ENCODE measurements around the gene C3AR1.
"Not testable (repeated sequence)": the region's sequence is repeated elsewhere in the genome, so short reads cannot be mapped to it uniquely, and the experiment has no call there.

C3AR1 gene

DNA sequence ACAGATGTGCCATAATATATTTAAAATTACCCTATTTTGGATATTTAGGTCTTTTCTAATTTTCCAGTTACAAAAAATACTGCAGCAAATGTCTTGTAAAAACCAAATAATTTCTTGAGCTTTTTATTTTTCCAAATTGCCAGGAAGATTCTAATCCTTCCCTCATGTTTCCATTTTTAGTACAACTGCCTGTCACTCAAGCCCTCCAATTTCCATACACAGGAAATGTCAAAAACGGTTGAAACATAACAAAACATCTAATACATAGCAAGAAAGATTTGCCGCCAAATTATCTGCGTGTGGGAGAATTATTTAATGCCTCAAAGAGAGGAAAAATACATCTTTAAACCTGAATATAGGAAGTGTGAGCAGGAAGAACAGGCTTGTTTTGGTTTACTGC lies 36.0 kb downstream of the C3AR1 start:
- no peak for DNase-seq (ENCODE audit: low read depth, low spot score)
- Histone ChIP-seq H3K9me3 (ENCODE audit: low read depth, low read length) (no peaks in the 10 kb centered on the region), H3K9ac (ENCODE audit: insufficient read length) (no peak overlapping the region), H3K27ac (no peak overlapping the region), H3K4me3 (no peak overlapping the region), H3K36me3 (ENCODE audit: insufficient read depth, low read length) (no peaks in the 10 kb centered on the region)
- TF ChIP-seq FOXP2 (optimal IDR thresholded peaks at IDR 0.05; ENCODE audit: control extremely low read depth, extremely low read length, insufficient read depth) (no peak), EZH2 (IDR thresholded peaks at IDR 0.05) (no peak), POLR2AphosphoS5 (IDR thresholded peaks at IDR 0.05; ENCODE audit: borderline replicate concordance, low read depth, low read length) (no peak)

- H3K4me3 ChIP-seq = no peak overlapping the region
- no peak overlapping the region for H3K27ac ChIP-seq
- no peaks in the 10 kb centered on the region for H3K9me3 ChIP-seq (ENCODE audit: low read depth, low read length)
- no peak for DNase-seq (ENCODE audit: low read depth, low spot score)
- TF ChIP-seq FOXP2 (optimal IDR thresholded peaks at IDR 0.05; ENCODE audit: control extremely low read depth, extremely low read length, insufficient read depth) = no peak
- no peak overlapping the region for H3K9ac ChIP-seq (ENCODE audit: insufficient read length)
- H3K36me3 ChIP-seq (ENCODE audit: insufficient read depth, low read length) = no peaks in the 10 kb centered on the region
These were observed 37.9 kb downstream of the C3AR1 start for GRCh38 chr12:8028267-8028666.

GRCh38 chr12:8027856-8028255 lies 38.3 kb downstream of the C3AR1 start:
- Histone ChIP-seq H3K36me3 (ENCODE audit: insufficient read depth, low read length) (no peaks in the 10 kb centered on the region), H3K4me3 (peak overlapping the region; percentile 84; the same call in 1 of the 2 replicates), H3K27ac (peak overlapping the region; percentile 98), H3K9ac (ENCODE audit: insufficient read length) (no peak overlapping the region), H3K9me3 (ENCODE audit: low read depth, low read length) (no peaks in the 10 kb centered on the region)
- no peak for TF ChIP-seq EZH2 (IDR thresholded peaks at IDR 0.05)
- TF ChIP-seq FOXP2 (optimal IDR thresholded peaks at IDR 0.05; ENCODE audit: control extremely low read depth, extremely low read length, insufficient read depth) = no peak
- no peak for TF ChIP-seq POLR2AphosphoS5 (IDR thresholded peaks at IDR 0.05; ENCODE audit: borderline replicate concordance, low read depth, low read length)
- DNase-seq (ENCODE audit: low read depth, low spot score) = no peak

GRCh38 chr12:8026291-8026900 lies 39.8 kb downstream of the C3AR1 start:
- Histone ChIP-seq H3K27ac (peak overlapping the region; percentile 98), H3K9ac (ENCODE audit: insufficient read length) (peak overlapping the region; percentile 87), H3K9me3 (ENCODE audit: low read depth, low read length) (no peaks in the 10 kb centered on the region), H3K4me3 (peak overlapping the region; percentile 84), H3K36me3 (ENCODE audit: insufficient read depth, low read length) (no peaks in the 10 kb centered on the region)
- no peak for TF ChIP-seq EZH2 (IDR thresholded peaks at IDR 0.05)
- TF ChIP-seq FOXP2 (optimal IDR thresholded peaks at IDR 0.05; ENCODE audit: control extremely low read depth, extremely low read length, insufficient read depth) = peak; percentile 99
- TF ChIP-seq POLR2AphosphoS5 (IDR thresholded peaks at IDR 0.05; ENCODE audit: borderline replicate concordance, low read depth, low read length) = peak; percentile 78
- peak; percentile 97 for DNase-seq (ENCODE audit: low read depth, low spot score)

GRCh38 chr12:8018666-8019581 lies 47.2 kb downstream of the C3AR1 start:
- no peak overlapping the region for H3K27ac ChIP-seq
- no peak for DNase-seq (ENCODE audit: low read depth, low spot score)
- no peak overlapping the region for H3K9ac ChIP-seq (ENCODE audit: insufficient read length)
- peak overlapping the region; percentile 54 for H3K4me3 ChIP-seq
- TF ChIP-seq POLR2AphosphoS5 (IDR thresholded peaks at IDR 0.05; ENCODE audit: borderline replicate concordance, low read depth, low read length) (no peak), EZH2 (IDR thresholded peaks at IDR 0.05) (no peak), FOXP2 (optimal IDR thresholded peaks at IDR 0.05; ENCODE audit: control extremely low read depth, extremely low read length, insufficient read depth) (no peak)
- no peaks in the 10 kb centered on the region for H3K36me3 ChIP-seq (ENCODE audit: insufficient read depth, low read length)
- H3K9me3 ChIP-seq (ENCODE audit: low read depth, low read length) = no peaks in the 10 kb centered on the region

GRCh38 chr12:8018213-8018612 lies 47.9 kb downstream of the C3AR1 start:
- H3K27ac ChIP-seq; H3K9ac ChIP-seq (ENCODE audit: insufficient read length); H3K9me3 ChIP-seq (ENCODE audit: low read depth, low read length); H3K36me3 ChIP-seq (ENCODE audit: insufficient read depth, low read length); DNase-seq (ENCODE audit: low read depth, low spot score): not testable (repeated sequence)
- peak overlapping the region; percentile 54 for H3K4me3 ChIP-seq

- DNase-seq (ENCODE audit: low read depth, low spot score) = no peak
- TF ChIP-seq FOXP2 (optimal IDR thresholded peaks at IDR 0.05; ENCODE audit: control extremely low read depth, extremely low read length, insufficient read depth) (no peak), POLR2AphosphoS5 (IDR thresholded peaks at IDR 0.05; ENCODE audit: borderline replicate concordance, low read depth, low read length) (no peak), EZH2 (IDR thresholded peaks at IDR 0.05) (no peak)
- Histone ChIP-seq H3K27ac (no peak overlapping the region), H3K9ac (ENCODE audit: insufficient read length) (no peak overlapping the region), H3K36me3 (ENCODE audit: insufficient read depth, low read length) (no peaks in the 10 kb centered on the region), H3K4me3 (no peak overlapping the region), H3K9me3 (ENCODE audit: low read depth, low read length) (no peaks in the 10 kb centered on the region)
These were observed 51.3 kb downstream of the C3AR1 start for GRCh38 chr12:8014836-8015235.

- no peaks in the 10 kb centered on the region for H3K36me3 ChIP-seq (ENCODE audit: insufficient read depth, low read length)
- no peaks in the 10 kb centered on the region for H3K9me3 ChIP-seq (ENCODE audit: low read depth, low read length)
- no peak overlapping the region for H3K4me3 ChIP-seq
- H3K27ac ChIP-seq = no peak overlapping the region
- H3K9ac ChIP-seq (ENCODE audit: insufficient read length) = no peak overlapping the region
- no peak for DNase-seq (ENCODE audit: low read depth, low spot score)
- TF ChIP-seq EZH2 (IDR thresholded peaks at IDR 0.05) (no peak), POLR2AphosphoS5 (IDR thresholded peaks at IDR 0.05; ENCODE audit: borderline replicate concordance, low read depth, low read length) (no peak), FOXP2 (optimal IDR thresholded peaks at IDR 0.05; ENCODE audit: control extremely low read depth, extremely low read length, insufficient read depth) (no peak)
These were observed 53.4 kb downstream of the C3AR1 start for GRCh38 chr12:8012651-8013309.

Data from SK-N-MC (cell line).